ENCODE data around the gene TRMT11. TPM values are rescaled to one million over a fixed set of nuclear protein-coding genes. Genes with fewer than 3 reads are reported as not detected.
"Not testable (repeated sequence)": the region's sequence is repeated elsewhere in the genome, so short reads cannot be mapped to it uniquely, and the experiment has no call there.

The TRMT11 gene
- total RNA-seq, 2 donors from 2014 or later = 23.7 to 47.2 TPM

DNA sequence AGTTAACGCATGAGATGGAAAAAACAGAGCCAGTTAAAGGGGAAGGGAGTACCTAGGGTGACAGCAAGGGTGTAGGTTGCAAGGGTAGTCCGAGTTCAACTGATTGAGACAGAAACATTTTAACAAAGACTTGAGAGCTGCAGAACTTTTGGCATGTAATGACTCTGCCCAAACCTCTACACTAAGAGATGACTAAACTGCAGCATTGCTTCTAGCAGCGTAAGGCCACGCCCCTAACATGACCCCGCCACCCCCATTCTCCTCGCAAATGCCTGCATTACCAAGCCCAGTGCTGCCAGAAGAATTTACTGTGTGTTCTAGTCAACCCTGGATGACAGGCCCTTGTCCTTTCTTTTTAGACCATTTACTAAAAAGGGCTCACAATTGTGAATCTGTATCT is 36.0 kb upstream of the TRMT11 start:
- H3K27ac Mint-ChIP-seq = no peak overlapping the region
- no peaks in the 10 kb centered on the region for H3K4me1 Mint-ChIP-seq (ENCODE audit: low read depth in 2 of 2)
- DNase-seq (ENCODE audit: low spot score) (no peak), ATAC-seq (peak in 1 of 2 donors; percentile 73)
- no peaks in the 10 kb centered on the region for H3K36me3 Mint-ChIP-seq
- H3K4me3 Mint-ChIP-seq = no peak overlapping the region
- H3K27me3 Mint-ChIP-seq = peaks cover 23 to 30% of the 10 kb centered on the region in 2 donors
- H3K9me3 Mint-ChIP-seq = no peaks in the 10 kb centered on the region

DNA sequence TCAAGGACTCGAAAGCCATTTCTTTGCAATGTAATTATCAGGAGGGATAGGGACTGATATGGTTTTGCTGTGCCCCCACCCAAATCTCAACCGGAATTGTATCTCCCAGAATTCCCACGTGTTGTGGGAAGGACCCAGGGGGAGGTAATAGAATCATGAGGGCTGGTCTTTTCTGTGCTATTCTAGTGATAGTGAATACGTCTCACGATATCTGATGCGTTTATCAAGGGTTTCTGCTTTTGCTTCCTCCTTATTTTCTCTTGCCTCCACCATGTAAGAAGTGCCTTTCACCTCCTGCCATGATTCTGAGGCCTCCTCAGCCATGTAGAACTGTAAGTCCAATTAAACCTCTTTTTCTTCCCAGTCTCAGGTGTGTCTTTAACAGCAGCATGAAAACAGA is 35.6 kb upstream of the TRMT11 start:
- H3K4me1 Mint-ChIP-seq (ENCODE audit: low read depth in 2 of 2); H3K36me3 Mint-ChIP-seq; H3K27ac Mint-ChIP-seq; DNase-seq (ENCODE audit: low spot score); H3K9me3 Mint-ChIP-seq; ATAC-seq; H3K4me3 Mint-ChIP-seq: not testable (repeated sequence)
- peaks cover 22 to 26% of the 10 kb centered on the region in 2 donors for H3K27me3 Mint-ChIP-seq

DNA sequence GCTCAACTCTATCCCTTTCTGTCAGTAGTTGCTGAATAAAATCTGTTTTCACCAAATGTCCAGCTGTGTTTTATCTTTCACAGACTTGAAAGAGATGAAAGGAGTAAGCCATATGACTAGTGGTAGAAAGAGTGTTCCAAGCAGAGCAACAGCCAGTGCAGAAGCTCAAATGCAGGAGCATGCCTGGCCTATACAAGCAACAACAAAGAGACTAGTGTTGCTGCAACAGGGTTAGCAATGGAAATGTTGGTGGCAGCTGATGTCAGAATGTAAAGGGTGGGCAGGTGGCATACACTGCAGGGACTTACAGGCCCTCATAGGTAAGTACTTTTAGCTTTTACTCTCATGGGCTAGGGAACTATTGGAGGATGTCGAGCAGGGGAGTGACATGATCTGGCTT is 35.0 kb upstream of the TRMT11 start:
- ATAC-seq (no peak), DNase-seq (ENCODE audit: low spot score) (no peak)
- peaks cover 0 to 3% of the 10 kb centered on the region in 2 donors for H3K4me1 Mint-ChIP-seq (ENCODE audit: low read depth in 2 of 2)
- peaks cover 19 to 20% of the 10 kb centered on the region in 2 donors for H3K27me3 Mint-ChIP-seq
- no peaks in the 10 kb centered on the region for H3K9me3 Mint-ChIP-seq
- H3K27ac Mint-ChIP-seq = no peak overlapping the region
- H3K36me3 Mint-ChIP-seq = no peaks in the 10 kb centered on the region
- H3K4me3 Mint-ChIP-seq = no peak overlapping the region

DNA sequence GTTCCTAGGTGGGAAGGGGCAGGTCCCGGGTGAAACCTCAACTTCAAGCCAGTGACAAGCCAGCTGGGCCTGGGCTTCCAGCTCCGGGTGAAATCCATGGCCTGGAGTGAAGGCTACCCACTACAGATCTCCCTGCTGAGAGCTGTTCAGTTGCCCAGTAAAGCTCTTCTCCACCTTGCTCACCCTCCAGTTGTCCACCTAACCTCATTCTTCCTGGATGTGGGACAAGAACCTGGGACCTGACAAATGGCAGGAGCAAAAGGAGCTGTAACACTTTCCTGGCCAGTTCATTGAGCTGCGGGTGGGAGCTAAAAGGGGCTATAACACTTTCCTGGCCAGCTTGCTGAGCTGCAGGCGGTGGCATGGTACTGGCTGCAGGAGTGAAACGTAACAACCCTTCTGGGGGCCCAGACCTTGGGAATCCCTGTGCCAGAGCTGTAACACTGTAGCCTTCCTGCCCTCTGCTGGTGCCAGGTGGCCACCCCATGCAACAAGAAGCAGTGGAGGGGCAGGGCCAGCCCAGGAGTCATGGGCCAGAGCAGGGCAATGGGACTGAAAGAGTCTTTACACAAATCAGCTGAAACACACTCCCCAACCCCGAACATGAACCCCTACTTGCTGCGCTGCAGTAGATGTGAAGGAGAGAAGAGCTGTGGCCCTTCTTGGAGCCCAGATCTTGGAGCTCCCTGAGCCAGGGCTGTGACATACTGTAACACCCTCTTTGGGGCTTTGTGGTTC is 33.4 kb upstream of the TRMT11 start:
- no peak for ATAC-seq
- Mint-ChIP-seq H3K36me3 (no peaks in the 10 kb centered on the region), H3K4me1 (ENCODE audit: low read depth in 2 of 2) (peaks cover 0 to 3% of the 10 kb centered on the region in 2 donors), H3K27ac (no peak overlapping the region), H3K9me3 (no peaks in the 10 kb centered on the region), H3K4me3 (no peak overlapping the region), H3K27me3 (peaks cover 19 to 20% of the 10 kb centered on the region in 2 donors)
- no peak for DNase-seq (ENCODE audit: low spot score)

DNA sequence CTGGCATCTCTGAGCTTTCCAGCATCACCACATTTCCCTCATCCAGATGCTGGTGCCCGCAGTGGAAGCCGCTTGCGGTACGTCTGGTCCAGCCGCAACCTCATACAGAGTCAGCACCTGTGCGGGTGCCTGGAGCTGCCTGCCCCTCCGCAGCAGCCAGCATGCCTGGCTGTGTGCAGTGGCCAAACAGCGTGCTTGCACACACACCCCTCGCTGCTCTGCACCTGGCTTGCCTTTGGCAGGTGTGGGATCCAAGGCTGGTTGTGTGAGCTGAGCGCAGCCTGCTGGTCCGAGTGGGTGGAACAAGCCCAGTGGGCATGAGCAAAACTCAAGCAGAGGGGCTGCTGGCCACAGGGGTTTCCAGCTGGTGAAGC is 32.9 kb upstream of the TRMT11 start:
- Mint-ChIP-seq H3K27me3 (peaks cover 18% of the 10 kb centered on the region in 2 donors), H3K27ac (no peak overlapping the region), H3K4me1 (ENCODE audit: low read depth in 2 of 2) (peaks cover 0 to 3% of the 10 kb centered on the region in 2 donors), H3K36me3 (no peaks in the 10 kb centered on the region), H3K9me3 (no peaks in the 10 kb centered on the region), H3K4me3 (no peak overlapping the region)
- DNase-seq (ENCODE audit: low spot score) (no peak), ATAC-seq (no peak)

DNA sequence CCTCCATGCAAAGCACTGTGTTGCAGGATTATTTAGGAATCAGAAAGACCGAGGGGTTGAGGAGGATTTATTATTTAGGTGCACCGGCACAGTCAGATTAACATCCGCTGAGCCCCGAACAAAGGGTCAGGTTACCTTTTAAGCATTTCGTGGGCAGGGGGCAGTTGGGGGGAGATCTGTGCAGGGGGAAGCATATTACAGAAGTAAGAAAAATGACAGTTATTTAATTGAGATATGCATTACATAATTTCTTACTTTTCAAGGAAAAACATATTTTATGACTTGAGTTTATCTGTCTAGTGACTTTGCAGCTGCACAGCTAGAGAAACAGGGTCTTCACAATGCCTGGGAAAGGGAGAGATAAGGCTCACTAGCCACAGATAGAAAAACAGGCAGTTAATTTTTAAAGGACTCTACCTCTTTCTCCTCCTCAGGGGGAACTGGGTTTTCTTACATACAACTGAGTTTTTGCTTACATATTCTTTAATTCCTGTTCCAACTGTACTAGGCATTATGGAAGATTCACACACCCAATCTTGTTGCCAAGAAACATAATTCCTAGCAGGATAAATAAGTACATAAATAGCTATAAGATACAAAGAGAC is 31.5 kb upstream of the TRMT11 start:
- no peaks in the 10 kb centered on the region for H3K9me3 Mint-ChIP-seq
- H3K27ac Mint-ChIP-seq = peak overlapping the region in 1 of 2 donors; percentile 2
- no peak for ATAC-seq
- H3K36me3 Mint-ChIP-seq = no peaks in the 10 kb centered on the region
- peaks cover 0 to 3% of the 10 kb centered on the region in 2 donors for H3K4me1 Mint-ChIP-seq (ENCODE audit: low read depth in 2 of 2)
- DNase-seq (ENCODE audit: low spot score) = no peak
- peaks cover 12 to 14% of the 10 kb centered on the region in 2 donors for H3K27me3 Mint-ChIP-seq
- peak overlapping the region; percentile 37 for H3K4me3 Mint-ChIP-seq

DNA sequence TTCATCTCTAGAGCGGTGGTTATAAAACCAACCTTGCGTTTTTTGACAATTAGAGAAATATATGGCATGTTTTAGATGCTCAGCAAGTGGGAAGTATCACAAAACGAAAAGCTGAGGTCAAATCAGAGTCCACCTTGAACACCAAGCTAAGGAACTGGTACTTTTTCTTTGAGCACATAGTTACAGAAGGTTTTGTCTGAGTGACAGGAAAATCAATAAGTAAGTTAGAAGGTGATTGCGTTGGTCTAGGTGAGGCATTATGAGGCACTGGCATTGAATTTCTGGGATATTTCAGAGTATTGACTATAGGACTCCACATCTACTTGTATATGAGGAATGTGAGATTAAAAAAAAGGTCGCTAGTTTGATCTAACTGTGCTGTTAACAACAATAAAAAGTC is 30.4 kb upstream of the TRMT11 start:
- Mint-ChIP-seq H3K27me3 (peaks cover 12% of the 10 kb centered on the region in 2 donors), H3K4me1 (ENCODE audit: low read depth in 2 of 2) (peaks cover 0 to 6% of the 10 kb centered on the region in 2 donors), H3K4me3 (no peak overlapping the region), H3K36me3 (no peaks in the 10 kb centered on the region), H3K27ac (peak overlapping the region in 1 of 2 donors; percentile 40), H3K9me3 (no peaks in the 10 kb centered on the region)
- no peak for ATAC-seq
- no peak for DNase-seq (ENCODE audit: low spot score)

DNA sequence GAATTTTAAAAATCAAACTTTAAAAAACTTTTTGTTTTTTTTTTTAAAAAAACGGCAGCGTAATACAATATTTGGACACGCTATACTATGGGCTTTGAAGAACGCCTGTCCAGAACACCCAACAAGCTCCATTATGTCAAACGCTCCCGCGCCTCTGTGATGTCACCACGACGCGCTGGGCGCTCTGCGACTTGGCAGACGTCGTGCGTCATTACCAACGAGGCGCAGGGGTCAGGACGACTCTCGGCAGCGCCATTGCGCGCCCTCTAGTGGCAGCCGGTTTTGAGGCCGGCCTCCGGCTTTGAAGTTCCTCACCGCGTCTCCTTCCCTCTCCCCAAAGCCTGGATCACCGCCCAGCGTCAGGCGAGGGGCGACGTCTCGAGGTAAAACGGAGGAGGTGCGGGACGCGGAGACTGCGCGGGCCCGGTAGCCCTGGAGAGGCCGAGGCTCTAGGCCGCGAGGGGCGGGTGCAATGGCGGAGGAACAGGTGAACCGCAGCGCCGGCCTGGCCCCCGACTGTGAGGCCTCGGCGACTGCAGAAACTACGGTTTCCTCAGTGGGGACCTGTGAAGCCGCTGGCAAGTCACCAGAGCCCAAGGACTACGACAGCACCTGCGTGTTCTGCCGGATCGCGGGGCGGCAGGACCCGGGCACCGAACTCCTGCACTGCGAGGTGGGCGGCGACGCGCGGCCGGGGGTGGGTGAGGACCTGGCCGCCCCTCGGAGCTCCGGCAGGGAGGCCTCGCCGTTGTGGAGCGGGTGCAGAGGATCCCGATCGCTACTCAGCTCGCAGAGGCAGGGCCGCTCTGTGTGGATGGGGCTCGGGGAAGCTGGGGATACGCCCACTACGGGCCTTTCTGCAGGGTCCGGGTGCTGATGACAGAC is 29.6 kb upstream of the TRMT11 start, which contains the start of gene HINT3:
HINT3 (plus strand) TSS at position 265 of the 885 bp plus-strand sequence; CDS start at position 473, 208 bp downstream.
- ATAC-seq (peak; percentile 94 to 97), DNase-seq (ENCODE audit: low spot score) (peak; percentile 98)
- H3K27me3 Mint-ChIP-seq = peaks cover 8 to 9% of the 10 kb centered on the region in 2 donors
- no peak within 1 kb of the TSS for H3K4me3 Mint-ChIP-seq
- peaks cover 0 to 6% of the 10 kb centered on the region in 2 donors for H3K4me1 Mint-ChIP-seq (ENCODE audit: low read depth in 2 of 2)
- H3K27ac Mint-ChIP-seq = peak within 1 kb of the TSS in 1 of 2 donors; percentile 40
- no peaks in the 10 kb centered on the region for H3K9me3 Mint-ChIP-seq
- no peaks in the 10 kb centered on the region for H3K36me3 Mint-ChIP-seq

DNA sequence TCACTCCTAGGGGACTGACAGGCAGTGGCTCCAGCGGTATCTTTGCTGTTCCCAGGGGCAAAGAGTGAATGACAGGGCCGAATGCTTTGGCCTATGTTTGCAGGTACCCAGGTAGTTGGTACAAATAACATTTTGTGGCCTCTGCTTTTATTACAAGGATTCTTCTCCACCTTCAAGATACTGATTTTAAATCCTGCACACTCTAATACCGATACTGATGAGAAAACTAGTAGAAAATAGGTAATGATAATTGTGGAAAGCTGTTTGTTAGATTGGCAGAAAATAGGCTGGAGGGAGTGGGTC is 29.0 kb upstream of the TRMT11 start:
- H3K27me3 Mint-ChIP-seq = peaks cover 2 to 4% of the 10 kb centered on the region in 2 donors
- no peak overlapping the region for H3K4me3 Mint-ChIP-seq
- DNase-seq (ENCODE audit: low spot score) = no peak
- no peaks in the 10 kb centered on the region for H3K9me3 Mint-ChIP-seq
- H3K36me3 Mint-ChIP-seq = no peaks in the 10 kb centered on the region
- H3K27ac Mint-ChIP-seq = no peak overlapping the region
- ATAC-seq = no peak
- H3K4me1 Mint-ChIP-seq (ENCODE audit: low read depth in 2 of 2) = peaks cover 0 to 6% of the 10 kb centered on the region in 2 donors

DNA sequence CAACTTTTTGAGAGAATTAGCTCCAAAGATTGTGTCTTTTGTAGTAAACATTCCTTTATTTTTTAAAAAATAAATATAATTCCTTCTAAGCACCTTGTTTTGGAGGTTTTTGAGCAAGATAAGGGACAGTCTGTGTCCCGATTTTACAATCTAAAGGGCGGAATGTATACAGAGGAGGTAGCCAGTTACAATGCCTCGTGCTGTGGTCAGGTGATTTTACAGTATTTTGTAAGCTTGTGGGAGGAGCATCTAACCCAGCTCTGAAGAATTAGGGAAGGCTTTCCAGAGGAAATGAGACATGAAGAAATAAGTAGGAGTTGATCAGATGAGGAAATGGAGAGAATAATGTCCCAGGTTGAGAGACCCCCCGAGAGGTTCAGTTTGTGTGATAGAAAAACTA is 28.5 kb upstream of the TRMT11 start:
- no peaks in the 10 kb centered on the region for H3K36me3 Mint-ChIP-seq
- H3K27ac Mint-ChIP-seq = no peak overlapping the region
- peaks cover 0 to 6% of the 10 kb centered on the region in 2 donors for H3K4me1 Mint-ChIP-seq (ENCODE audit: low read depth in 2 of 2)
- H3K9me3 Mint-ChIP-seq = no peaks in the 10 kb centered on the region
- DNase-seq (ENCODE audit: low spot score) = no peak
- no peak for ATAC-seq
- H3K27me3 Mint-ChIP-seq = peaks cover 0 to 3% of the 10 kb centered on the region in 2 donors
- no peak overlapping the region for H3K4me3 Mint-ChIP-seq

DNA sequence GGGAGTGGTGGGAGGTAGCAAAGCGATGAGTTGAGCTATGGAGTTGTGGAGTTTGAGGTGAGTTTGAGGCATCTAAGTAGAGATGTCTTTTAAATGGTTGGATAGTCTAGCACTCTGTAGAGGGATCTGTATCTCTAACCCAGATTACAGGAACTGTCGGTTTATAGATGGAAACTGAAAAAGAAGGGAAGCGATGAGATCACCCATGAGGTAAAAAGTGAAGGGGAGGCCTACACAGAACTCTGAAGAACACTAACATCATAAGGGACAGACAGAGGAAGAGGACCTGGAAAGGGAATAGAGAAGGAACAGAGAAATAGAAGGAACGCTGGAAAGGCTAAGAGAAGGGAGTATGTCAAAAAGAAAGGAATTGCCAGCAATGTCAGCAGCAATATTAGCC is 27.3 kb upstream of the TRMT11 start:
- peaks cover 0 to 3% of the 10 kb centered on the region in 2 donors for H3K27me3 Mint-ChIP-seq
- peaks cover 0 to 6% of the 10 kb centered on the region in 2 donors for H3K4me1 Mint-ChIP-seq (ENCODE audit: low read depth in 2 of 2)
- H3K27ac Mint-ChIP-seq = no peak overlapping the region
- ATAC-seq = no peak
- H3K4me3 Mint-ChIP-seq = no peak overlapping the region
- DNase-seq (ENCODE audit: low spot score) = no peak
- H3K9me3 Mint-ChIP-seq = no peaks in the 10 kb centered on the region
- no peaks in the 10 kb centered on the region for H3K36me3 Mint-ChIP-seq

DNA sequence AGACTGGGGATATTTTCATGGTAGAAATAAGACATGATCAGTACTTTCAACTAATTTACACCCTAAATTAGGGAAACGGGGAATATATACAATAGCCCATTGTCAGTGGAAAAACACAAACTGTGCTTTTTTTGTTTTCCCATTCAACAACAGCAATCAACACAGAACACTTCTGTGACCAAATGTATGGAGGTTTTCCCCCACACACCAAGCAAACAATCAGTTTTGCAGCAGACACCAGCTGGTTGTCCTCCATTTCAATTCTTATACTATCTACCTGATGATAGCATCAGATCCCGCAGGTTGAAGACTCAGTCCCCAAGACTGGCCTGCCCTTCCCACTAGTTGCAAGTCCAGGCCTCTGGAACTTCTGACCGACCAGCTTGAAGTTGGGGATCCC is 25.2 kb upstream of the TRMT11 start:
- Mint-ChIP-seq H3K27me3 (no peaks in the 10 kb centered on the region), H3K9me3 (no peaks in the 10 kb centered on the region), H3K36me3 (no peaks in the 10 kb centered on the region), H3K27ac (no peak overlapping the region), H3K4me1 (ENCODE audit: low read depth in 2 of 2) (peaks cover 0 to 3% of the 10 kb centered on the region in 2 donors), H3K4me3 (no peak overlapping the region)
- DNase-seq (ENCODE audit: low spot score) (no peak), ATAC-seq (no peak)

DNA sequence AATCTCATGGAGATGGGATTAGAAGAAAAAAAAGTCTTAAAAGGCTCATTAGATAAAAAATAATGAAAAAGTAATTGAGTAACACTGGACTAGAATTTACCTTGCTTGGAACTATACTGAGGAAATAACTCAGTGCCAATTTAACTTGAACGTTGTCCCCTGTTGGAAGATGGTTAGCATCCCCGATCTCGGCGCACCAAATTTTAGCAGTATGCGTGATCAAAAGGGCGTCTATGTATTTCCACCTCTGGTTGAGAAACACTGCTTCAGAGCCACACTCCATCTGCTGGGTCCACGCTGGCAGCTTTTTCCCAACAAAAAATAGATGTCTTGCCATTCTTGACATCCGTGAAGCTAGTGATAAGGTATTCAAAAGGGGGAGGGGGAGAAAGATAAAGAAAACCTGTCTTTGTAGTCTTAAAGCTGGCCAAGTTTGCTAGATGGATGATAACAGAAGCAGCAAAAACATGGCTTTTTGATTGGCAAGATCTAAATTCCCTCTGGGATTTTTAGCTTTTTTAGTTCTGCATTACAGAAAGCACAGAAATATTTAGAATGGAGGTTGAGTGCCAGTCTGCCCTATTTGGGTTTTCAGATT is 23.3 kb upstream of the TRMT11 start:
- no peak overlapping the region for H3K4me3 Mint-ChIP-seq
- H3K27ac Mint-ChIP-seq = peak overlapping the region in 1 of 2 donors; percentile 44
- H3K27me3 Mint-ChIP-seq = no peaks in the 10 kb centered on the region
- ATAC-seq = no peak
- DNase-seq (ENCODE audit: low spot score) = no peak
- no peaks in the 10 kb centered on the region for H3K36me3 Mint-ChIP-seq
- H3K4me1 Mint-ChIP-seq (ENCODE audit: low read depth in 2 of 2) = peaks cover 0 to 3% of the 10 kb centered on the region in 2 donors
- no peaks in the 10 kb centered on the region for H3K9me3 Mint-ChIP-seq
